ENCODE data around the gene CLDN4.
"Not testable (repeated sequence)": the region's sequence is repeated elsewhere in the genome, so short reads cannot be mapped to it uniquely, and the experiment has no call there.

- TF ChIP-seq SAFB2 (IDR thresholded peaks at IDR 0.05; ENCODE audit: borderline replicate concordance, low read depth, low read length, severe bottlenecking); BRD4 (IDR thresholded peaks at IDR 0.05); PKNOX1 (IDR thresholded peaks at IDR 0.05); TSC22D4 (tag; IDR thresholded peaks at IDR 0.05); YY1 (IDR thresholded peaks at IDR 0.05; ENCODE audit: borderline replicate concordance in 1 of 3, control insufficient read depth in 1 of 3, extremely low read depth in 1 of 3, insufficient read depth in 3 of 3, insufficient read length in 1 of 3, insufficient replicate concordance in 2 of 3, low read depth in 1 of 3, low read length in 2 of 3); TCF7L2 (IDR thresholded peaks at IDR 0.05; ENCODE audit: low read depth, low read length); CHD2 (IDR thresholded peaks at IDR 0.05; ENCODE audit: low read depth, low read length); CBFB (CRISPR knock-in tag; IDR thresholded peaks at IDR 0.05); DMBX1 (CRISPR knock-in tag; IDR thresholded peaks at IDR 0.05; ENCODE audit: borderline replicate concordance); SMC3 (conservative IDR thresholded peaks at IDR 0.05; ENCODE audit: insufficient read depth, low read depth, low read length): not testable (repeated sequence)
- TF ChIP-seq, protein P1, sequence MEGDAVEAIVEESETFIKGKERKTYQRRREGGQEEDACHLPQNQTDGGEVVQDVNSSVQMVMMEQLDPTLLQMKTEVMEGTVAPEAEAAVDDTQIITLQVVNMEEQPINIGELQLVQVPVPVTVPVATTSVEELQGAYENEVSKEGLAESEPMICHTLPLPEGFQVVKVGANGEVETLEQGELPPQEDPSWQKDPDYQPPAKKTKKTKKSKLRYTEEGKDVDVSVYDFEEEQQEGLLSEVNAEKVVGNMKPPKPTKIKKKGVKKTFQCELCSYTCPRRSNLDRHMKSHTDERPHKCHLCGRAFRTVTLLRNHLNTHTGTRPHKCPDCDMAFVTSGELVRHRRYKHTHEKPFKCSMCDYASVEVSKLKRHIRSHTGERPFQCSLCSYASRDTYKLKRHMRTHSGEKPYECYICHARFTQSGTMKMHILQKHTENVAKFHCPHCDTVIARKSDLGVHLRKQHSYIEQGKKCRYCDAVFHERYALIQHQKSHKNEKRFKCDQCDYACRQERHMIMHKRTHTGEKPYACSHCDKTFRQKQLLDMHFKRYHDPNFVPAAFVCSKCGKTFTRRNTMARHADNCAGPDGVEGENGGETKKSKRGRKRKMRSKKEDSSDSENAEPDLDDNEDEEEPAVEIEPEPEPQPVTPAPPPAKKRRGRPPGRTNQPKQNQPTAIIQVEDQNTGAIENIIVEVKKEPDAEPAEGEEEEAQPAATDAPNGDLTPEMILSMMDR (IDR thresholded peaks at IDR 0.05 in 2 of 3, conservative IDR thresholded peaks at IDR 0.05 in 1 of 3; ENCODE audit: insufficient read depth in 2 of 3, low read depth in 1 of 3, low read length in 3 of 3) = not testable (repeated sequence)
Observed at GRCh38 chr7:73795188-73795587, 35.6 kb upstream of the CLDN4 start.

Data from K562 (cell line).